GM18868 (cell line): ENCODE data around the gene TRIM65.

ENCODE experiments used
- ATAC-seq: cut with Tn5 transposase; IDR thresholded peaks from one replicate; pipeline ENCODE4 v1.9.1; 2021; ENCODE audit warnings: mild to moderate bottlenecking, moderate library complexity; ENCODE audit not compliant: unreplicated experiment

TRIM65 gene

GRCh38 chr17:75917917-75918445 lies 21.2 kb upstream of the TRIM65 start:
- no peak for ATAC-seq

GRCh38 chr17:75917141-75917916 lies 20.6 kb upstream of the TRIM65 start:
- no peak for ATAC-seq

GRCh38 chr17:75915268-75915667 lies 18.5 kb upstream of the TRIM65 start:
- ATAC-seq, result no peak

DNA sequence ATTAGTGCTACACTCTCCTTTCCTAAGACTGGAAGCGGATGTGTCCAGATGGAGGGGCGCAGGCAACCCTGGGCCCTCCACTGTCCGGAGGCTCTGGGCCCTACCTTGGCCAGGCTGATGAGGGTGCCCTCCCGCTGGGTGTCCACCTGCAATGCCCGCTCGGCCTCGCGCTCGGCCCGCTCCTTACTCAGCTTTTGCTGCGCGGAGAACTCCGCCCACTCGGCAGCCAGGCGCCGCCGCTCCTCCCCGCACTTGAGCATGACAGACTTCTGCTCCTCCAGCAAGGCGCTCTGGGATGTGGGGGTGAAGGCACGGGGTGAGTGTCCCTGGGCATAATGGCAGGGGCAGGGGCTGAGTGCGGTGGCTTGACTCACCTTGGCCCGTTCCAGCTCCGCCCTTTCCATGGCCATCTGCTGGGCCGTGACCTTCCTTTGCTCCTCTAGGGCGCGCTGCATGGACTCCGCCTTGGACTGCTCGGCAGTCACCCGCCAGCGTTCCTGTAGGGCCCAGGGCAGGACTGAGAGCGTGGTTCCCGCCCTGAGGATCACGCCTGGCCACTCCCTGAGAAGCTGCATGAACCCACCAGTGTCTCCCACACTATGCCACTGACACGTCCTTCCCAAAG lies 18.0 kb upstream of the TRIM65 start:
- ATAC-seq, result no peak

DNA sequence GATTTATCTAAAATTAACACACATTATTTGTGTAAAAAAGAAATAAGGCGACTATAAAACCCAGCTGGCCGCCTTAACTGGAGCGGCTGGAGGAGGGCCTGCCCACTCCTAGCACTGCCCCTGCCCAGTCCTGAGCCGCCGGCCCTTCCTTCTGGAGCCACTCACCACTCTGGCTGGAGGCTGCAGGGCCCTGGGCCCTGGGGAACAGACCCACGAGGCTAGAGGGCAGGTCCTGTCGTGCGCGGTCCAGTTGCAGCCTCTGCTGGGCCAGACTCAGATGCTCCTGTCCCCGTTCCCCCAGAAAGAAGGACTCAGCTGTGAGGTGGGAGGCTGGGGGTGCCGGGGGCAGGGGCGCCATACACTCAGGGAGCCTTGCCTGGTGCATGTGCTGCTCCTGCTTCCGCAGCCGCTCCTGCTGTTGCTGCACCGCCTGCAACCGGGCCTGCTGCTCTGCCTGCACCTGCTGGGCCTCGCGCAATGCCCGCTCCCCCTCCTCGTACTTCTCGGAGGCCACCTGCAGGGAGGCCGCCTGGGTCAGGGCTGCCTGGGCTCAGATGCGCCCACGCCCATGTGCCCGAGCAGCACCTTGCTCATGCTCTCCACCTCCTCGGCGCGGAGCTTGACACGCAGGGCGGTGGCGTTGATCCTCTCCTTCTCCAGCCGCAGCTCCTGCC lies 16.9 kb upstream of the TRIM65 start:
- ATAC-seq, result no peak

- no peak for ATAC-seq
These were observed 13.9 kb upstream of the TRIM65 start for GRCh38 chr17:75910699-75911098.

- ATAC-seq, result no peak
These were observed 13.1 kb upstream of the TRIM65 start for GRCh38 chr17:75909812-75910274.

DNA sequence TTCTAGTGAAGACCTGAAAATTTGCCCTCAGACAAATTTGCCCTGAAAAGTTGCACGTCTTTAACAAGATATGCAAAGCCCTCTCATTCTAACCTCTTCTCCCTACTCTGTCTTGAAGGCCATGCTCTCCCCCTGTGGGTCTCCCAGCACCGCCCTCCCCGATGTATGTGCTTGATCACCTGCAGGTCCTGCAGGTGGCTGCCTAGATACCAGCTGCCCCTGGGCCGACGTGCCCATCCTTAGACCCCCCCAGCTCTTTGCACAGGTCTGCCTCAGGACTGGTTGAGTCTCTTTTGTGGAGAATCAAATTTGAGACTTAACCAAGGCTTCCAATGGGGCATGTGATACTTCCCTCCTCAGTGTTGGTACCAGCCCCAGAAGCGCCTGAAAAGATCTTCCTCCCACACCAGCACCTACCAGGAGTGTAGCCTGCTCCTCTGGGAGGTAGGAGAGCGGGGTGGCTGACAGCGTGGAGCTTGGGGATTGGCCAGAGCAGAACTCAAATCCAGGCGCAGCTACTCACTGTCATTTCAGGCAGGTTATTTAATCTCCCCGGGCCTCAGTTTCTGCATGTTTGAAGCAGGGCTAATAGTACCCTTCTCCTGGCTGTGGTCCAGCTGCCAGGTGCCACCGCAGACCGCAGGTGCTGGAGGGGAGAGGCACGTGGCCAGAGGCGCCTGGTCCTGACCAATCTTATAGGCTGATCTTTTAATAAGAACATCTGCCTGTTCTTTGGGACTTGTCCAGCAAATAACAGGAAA lies 12.5 kb upstream of the TRIM65 start:
- ATAC-seq, result no peak

- no peak for ATAC-seq
These were observed 11.4 kb upstream of the TRIM65 start for GRCh38 chr17:75908201-75908600.

DNA sequence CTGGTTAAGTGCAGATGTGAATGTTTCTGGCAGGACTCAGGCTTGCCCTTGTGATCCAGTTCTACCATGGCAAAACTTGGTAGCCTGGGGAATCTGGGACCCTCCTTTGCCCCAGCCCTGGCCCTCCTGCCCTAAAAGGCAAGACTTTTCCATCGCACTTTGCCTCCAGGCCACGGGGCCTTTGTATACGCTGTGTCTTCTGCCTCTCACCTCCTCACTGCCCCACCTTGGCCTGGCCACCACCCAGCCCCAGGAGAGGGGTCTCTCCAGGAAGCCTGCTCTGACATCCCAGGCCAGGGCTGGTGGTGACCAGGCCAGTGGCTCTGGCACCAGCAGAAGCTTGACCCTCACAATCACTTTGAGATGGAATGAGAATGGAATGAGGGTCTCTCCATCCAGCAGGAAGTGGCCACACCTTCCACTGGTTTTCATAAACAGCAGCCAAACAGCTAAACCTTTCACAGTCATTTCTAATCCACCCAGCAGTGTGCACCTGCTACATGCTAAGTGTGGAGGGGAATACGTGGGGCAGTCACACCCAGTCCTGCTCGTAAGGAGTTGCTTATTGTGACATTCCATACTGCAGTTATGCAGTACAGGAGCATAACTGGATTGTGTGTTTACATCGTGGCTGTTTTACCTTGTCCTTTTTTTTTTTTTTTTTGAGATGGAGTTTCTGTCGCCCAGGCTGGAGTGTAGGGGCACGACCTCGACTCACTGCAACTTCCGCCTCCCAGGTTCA lies 9.6 kb upstream of the TRIM65 start:
- no peak for ATAC-seq

GRCh38 chr17:75904749-75905521 lies 8.2 kb upstream of the TRIM65 start, which contains the start of gene MRPL38:
MRPL38 (minus strand) TSS chr17:75904884; CDS start chr17:75904875, 9 bp downstream.
- peak; percentile 98 for ATAC-seq

- no peak for ATAC-seq
These were observed 5.7 kb upstream of the TRIM65 start for GRCh38 chr17:75902406-75902805.

DNA sequence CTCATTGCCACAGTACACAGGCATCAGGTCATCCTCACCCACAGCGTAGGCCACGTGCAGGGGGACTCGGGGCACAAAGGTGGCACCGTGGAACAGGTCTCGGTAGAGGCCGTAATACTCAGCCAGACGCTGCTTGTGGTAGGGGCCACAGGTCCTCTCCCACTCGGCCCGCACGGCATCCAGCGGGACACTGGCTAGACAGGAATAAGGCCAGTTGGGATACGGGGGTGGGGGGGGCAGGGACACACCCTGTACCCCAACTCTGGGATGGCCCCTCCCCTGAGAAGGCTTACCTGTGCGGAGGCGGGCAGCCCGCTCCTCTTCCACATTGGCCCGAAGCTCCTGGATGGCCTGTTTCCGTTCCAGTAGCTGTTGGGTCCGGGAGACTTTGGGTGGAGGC lies 5.0 kb upstream of the TRIM65 start:
- ATAC-seq, result no peak

DNA sequence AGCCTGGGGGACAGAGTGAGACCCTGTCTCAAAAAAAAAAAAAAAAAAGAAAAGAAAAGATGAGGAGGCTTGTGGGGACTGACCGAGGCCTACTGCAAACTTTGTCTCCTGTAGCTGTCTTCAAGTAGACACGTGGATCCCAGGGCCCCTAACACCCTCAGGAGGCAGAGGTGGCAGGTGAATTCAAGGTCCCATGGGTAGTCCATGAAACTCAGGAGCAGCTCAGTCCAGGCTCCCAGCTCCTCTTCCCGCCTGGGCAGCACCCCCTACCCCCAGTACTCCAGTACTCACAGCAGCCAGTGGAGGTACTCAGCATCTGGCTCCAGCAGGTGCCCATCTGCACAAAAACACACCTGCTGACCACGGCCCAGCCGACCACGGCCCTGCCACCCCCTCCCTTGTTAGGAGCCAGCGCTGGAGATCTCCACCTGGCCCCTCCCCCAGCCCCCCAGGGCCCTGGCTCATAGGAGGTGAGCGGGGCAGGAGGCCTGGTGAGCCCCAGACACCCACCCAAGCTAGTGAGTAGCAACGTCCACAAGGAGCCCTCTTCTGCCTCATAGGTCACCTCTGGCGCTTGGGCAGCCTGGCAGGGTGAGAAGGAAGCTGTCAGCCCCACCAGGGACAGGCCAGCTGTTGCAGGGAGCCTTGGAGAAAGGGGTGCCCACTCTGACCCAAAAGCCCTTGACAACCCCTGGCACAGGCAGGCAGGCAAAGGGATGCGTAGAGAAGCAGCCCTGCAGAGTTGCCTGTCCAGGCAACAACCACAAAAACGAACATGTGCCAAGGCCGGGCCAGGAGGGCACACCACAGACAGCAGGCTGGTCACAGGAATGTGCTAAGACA lies 4.2 kb upstream of the TRIM65 start:
- ATAC-seq, result no peak

GRCh38 chr17:75899767-75900468 lies 3.2 kb upstream of the TRIM65 start:
- no peak for ATAC-seq

GRCh38 chr17:75899353-75899752 lies 2.6 kb upstream of the TRIM65 start:
- no peak for ATAC-seq

DNA sequence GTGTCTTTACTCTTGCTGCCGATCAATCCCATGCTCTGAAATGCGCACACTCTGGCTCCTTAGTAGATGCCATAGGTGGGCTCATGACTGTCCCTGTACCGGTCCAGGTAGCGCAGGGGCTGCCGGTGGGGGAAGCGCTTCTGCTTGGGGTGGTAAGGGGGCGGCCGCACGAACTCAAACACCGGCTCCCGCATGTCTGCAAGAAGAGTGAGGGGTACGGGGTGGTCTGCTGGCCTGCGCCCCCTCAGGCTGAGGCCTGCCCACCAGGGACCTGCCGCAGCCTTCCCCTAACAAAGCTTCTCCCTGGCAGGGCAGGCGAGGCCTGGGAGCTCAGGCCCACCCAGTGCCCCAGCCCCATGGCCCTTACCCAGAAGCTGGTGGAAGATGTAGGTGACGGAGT lies 2.0 kb upstream of the TRIM65 start:
- no peak for ATAC-seq

DNA sequence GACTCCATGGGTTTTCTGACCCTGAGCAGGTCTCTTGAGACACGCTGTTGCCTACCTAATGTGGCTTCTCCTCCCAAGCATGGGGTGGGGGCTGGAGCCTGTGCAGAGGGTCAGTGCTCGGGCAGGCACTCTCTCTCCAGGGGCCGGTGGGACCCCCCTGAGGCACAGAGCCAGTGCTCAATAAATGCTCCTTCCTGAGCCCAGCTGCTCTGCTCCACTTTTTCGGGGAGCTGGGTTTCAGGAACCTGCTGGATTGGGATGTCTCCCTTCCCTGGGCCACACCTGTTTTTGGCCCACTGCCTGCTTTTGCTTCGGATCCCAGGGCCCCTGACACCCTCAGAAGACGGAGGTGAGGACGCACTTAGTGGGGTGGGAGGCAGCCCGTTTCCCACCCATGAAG lies 1.3 kb upstream of the TRIM65 start:
- ATAC-seq, result no peak
